Neural progenitor cell (in vitro differentiated cells): ENCODE results near the gene OR10J5. TPM values are rescaled to one million over a fixed set of nuclear protein-coding genes. Genes with fewer than 3 reads are reported as not detected.

Experiments
- DNase-seq: peaks from one replicate; pipeline ENCODE4 v3.0.0-alpha.2; 2016; ENCODE audit warnings: low spot score
- H2AFZ ChIP-seq: fragments of 200-600 bp; sonication (generic); replicated peaks from 2 replicates; pipeline ENCODE4 v1.6.1; 2016; ENCODE audit warnings: antibody characterized with exemption
- H3F3A ChIP-seq: fragments of 200-600 bp; sonication (generic); 2 replicates; pipeline ENCODE4 v1.6.1; 2016; ENCODE audit warnings: antibody characterized with exemption, low read depth
- H3K27ac ChIP-seq: fragments of 200-600 bp; sonication (generic); 2 replicates; pipeline ENCODE4 v1.5.1; 2016; ENCODE audit warnings: mild to moderate bottlenecking
- H3K27me3 ChIP-seq: fragments of 200-600 bp; sonication (generic); 2 replicates; pipeline ENCODE4 v1.6.1; 2016; ENCODE audit warnings: mild to moderate bottlenecking, moderate library complexity
- H3K36me3 ChIP-seq: fragments of 200-600 bp; sonication (generic); 2 replicates; pipeline ENCODE4 v1.5.1; 2016
- H3K4me1 ChIP-seq: fragments of 200-600 bp; sonication (generic); 2 replicates; pipeline ENCODE4 v1.6.1; 2016; ENCODE audit warnings: mixed run types
- H3K4me2 ChIP-seq: fragments of 200-600 bp; sonication (generic); 2 replicates; pipeline ENCODE4 v1.6.1; 2016
- H3K4me3 ChIP-seq: fragments of 200-600 bp; sonication (generic); 2 replicates; pipeline ENCODE4 v1.5.1; 2016
- H3K79me2 ChIP-seq: fragments of 200-600 bp; sonication (generic); 2 replicates; pipeline ENCODE4 v1.6.1; 2016; ENCODE audit warnings: low read depth
- H3K9ac ChIP-seq: fragments of 200-600 bp; sonication (generic); 2 replicates; pipeline ENCODE4 v1.6.1; 2016
- H3K9me3 ChIP-seq: fragments of 200-600 bp; sonication (generic); 2 replicates; pipeline ENCODE4 v1.5.1; 2016; ENCODE audit warnings: low read depth
- H4K20me1 ChIP-seq: fragments of 200-600 bp; sonication (generic); 2 replicates; pipeline ENCODE4 v1.6.1; 2016; ENCODE audit warnings: low read depth
- H3K27ac Mint-ChIP-seq: 3 replicates; pipeline ENCODE4 v1.8.0; 2021; ENCODE audit warnings: mixed read lengths
- H3K27me3 Mint-ChIP-seq: 2 replicates; pipeline ENCODE4 v1.8.0; 2022; ENCODE audit warnings: low read depth, mild to moderate bottlenecking, inconsistent platforms, moderate library complexity, mixed read lengths; ENCODE audit not compliant: insufficient read depth
- H3K36me3 Mint-ChIP-seq: 3 replicates; pipeline ENCODE4 v1.8.0; 2021; ENCODE audit warnings: mixed read lengths
- H3K4me1 Mint-ChIP-seq: 3 replicates; pipeline ENCODE4 v1.8.0; 2021; ENCODE audit warnings: mixed read lengths
- H3K4me3 Mint-ChIP-seq: 3 replicates; pipeline ENCODE4 v1.8.0; 2021; ENCODE audit warnings: mild to moderate bottlenecking, moderate library complexity, mixed read lengths
- H3K9me3 Mint-ChIP-seq: 3 replicates; pipeline ENCODE4 v1.8.0; 2020; ENCODE audit warnings: mixed read lengths
- CTCF ChIP-seq: fragments of 200-600 bp; sonication (generic); IDR thresholded peaks from 2 replicates; pipeline ENCODE4 v1.5.1; 2017; ENCODE audit warnings: antibody characterized with exemption, mild to moderate bottlenecking
- EZH2 ChIP-seq: fragments of 200-600 bp; sonication (generic); IDR thresholded peaks from 2 replicates; pipeline ENCODE4 v1.6.1; 2017; ENCODE audit warnings: antibody characterized with exemption, mild to moderate bottlenecking, moderate library complexity
- EZH2phosphoT487 ChIP-seq: fragments of 200-600 bp; sonication (generic); IDR thresholded peaks from 2 replicates; pipeline ENCODE4 v1.6.1; 2017; ENCODE audit warnings: antibody characterized with exemption
- total RNA-seq: library from RNA; depleted of rRNA; stranded (reverse); fragments of >200 nt; gene quantifications from 2 replicates; pipeline ENCODE4 v1.2.3, GENCODE V29; 2015; ENCODE audit warnings: low replicate concordance

Gene OR10J5
- total RNA-seq, 1 donor from 2014 or later = not detected

- TF ChIP-seq EZH2 = no peak
- TF ChIP-seq CTCF = no peak
- TF ChIP-seq EZH2phosphoT487 = no peak
- H3K27ac ChIP-seq = no peak overlapping the region
- no peak overlapping the region for H3K27ac Mint-ChIP-seq
Observed at GRCh38 chr1:159493354-159493753, 42.5 kb downstream of the OR10J5 start.

GRCh38 chr1:159492575-159493323, 43.1 kb downstream of the OR10J5 start:
- Mint-ChIP-seq H3K27ac (no peak overlapping the region), H3K9me3 (peaks cover 3% of the 10 kb centered on the region), H3K4me3 (no peak overlapping the region), H3K36me3 (no peaks in the 10 kb centered on the region), H3K4me1 (peaks cover 10% of the 10 kb centered on the region), H3K27me3 (peaks cover 7% of the 10 kb centered on the region)
- H3K9me3 ChIP-seq = peaks cover 27% of the 10 kb centered on the region
- H3K79me2 ChIP-seq = no peaks in the 10 kb centered on the region
- H3K27me3 ChIP-seq = no peaks in the 10 kb centered on the region
- H3F3A ChIP-seq = no peaks in the 10 kb centered on the region
- no peak overlapping the region for H3K4me3 ChIP-seq
- no peak overlapping the region for H3K4me2 ChIP-seq
- H4K20me1 ChIP-seq = no peaks in the 10 kb centered on the region
- TF ChIP-seq CTCF (no peak), EZH2 (no peak), EZH2phosphoT487 (no peak)
- no peak overlapping the region for H3K27ac ChIP-seq
- no peak overlapping the region for H3K9ac ChIP-seq
- DNase-seq = no peak
- no peak overlapping the region for H2AFZ ChIP-seq
- H3K4me1 ChIP-seq = no peaks in the 10 kb centered on the region
- H3K36me3 ChIP-seq = no peaks in the 10 kb centered on the region

More at GRCh38 chr1:159493354-159493753, 42.5 kb downstream of the OR10J5 start:
- no peak for DNase-seq
- Mint-ChIP-seq H3K4me1 (peaks cover 10% of the 10 kb centered on the region), H3K27me3 (peaks cover 7% of the 10 kb centered on the region), H3K9me3 (peaks cover 3% of the 10 kb centered on the region), H3K4me3 (no peak overlapping the region), H3K36me3 (no peaks in the 10 kb centered on the region)
- H2AFZ ChIP-seq = no peak overlapping the region
- H3F3A ChIP-seq = no peaks in the 10 kb centered on the region
- H3K9me3 ChIP-seq = peaks cover 32% of the 10 kb centered on the region
- H4K20me1 ChIP-seq = no peaks in the 10 kb centered on the region
- H3K79me2 ChIP-seq = no peaks in the 10 kb centered on the region
- no peaks in the 10 kb centered on the region for H3K27me3 ChIP-seq
- no peak overlapping the region for H3K4me3 ChIP-seq
- H3K36me3 ChIP-seq = no peaks in the 10 kb centered on the region
- no peak overlapping the region for H3K4me2 ChIP-seq
- H3K4me1 ChIP-seq = no peaks in the 10 kb centered on the region
- no peak overlapping the region for H3K9ac ChIP-seq

Other genes starting within 250 kb of the OR10J5 start
- gene FCER1A, start 233.7 kb downstream of the OR10J5 start, total RNA-seq = not detected in 2 replicates
- not detected in 2 replicates for gene OR10J4, start 103.8 kb downstream of the OR10J5 start, total RNA-seq
- not detected in 2 replicates for gene OR10J1, start 96.3 kb downstream of the OR10J5 start, total RNA-seq
- gene APCS, start 51.8 kb upstream of the OR10J5 start, total RNA-seq = not detected in 2 replicates
- gene CRP, start 178.6 kb upstream of the OR10J5 start, total RNA-seq = not detected in 2 replicates
- 3.1 and 19.8 TPM in 2 replicates for gene DUSP23, start 245.0 kb upstream of the OR10J5 start, total RNA-seq